ENCODE data around the gene DIAPH3.

- TF ChIP-seq, protein P1, sequence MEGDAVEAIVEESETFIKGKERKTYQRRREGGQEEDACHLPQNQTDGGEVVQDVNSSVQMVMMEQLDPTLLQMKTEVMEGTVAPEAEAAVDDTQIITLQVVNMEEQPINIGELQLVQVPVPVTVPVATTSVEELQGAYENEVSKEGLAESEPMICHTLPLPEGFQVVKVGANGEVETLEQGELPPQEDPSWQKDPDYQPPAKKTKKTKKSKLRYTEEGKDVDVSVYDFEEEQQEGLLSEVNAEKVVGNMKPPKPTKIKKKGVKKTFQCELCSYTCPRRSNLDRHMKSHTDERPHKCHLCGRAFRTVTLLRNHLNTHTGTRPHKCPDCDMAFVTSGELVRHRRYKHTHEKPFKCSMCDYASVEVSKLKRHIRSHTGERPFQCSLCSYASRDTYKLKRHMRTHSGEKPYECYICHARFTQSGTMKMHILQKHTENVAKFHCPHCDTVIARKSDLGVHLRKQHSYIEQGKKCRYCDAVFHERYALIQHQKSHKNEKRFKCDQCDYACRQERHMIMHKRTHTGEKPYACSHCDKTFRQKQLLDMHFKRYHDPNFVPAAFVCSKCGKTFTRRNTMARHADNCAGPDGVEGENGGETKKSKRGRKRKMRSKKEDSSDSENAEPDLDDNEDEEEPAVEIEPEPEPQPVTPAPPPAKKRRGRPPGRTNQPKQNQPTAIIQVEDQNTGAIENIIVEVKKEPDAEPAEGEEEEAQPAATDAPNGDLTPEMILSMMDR (IDR thresholded peaks at IDR 0.05) = no peak
- TF ChIP-seq POLR2A (IDR thresholded peaks at IDR 0.05) (no peak), POLR2AphosphoS5 (IDR thresholded peaks at IDR 0.05) (no peak)
Measured at GRCh38 chr13:59755632-59756290, 408.0 kb downstream of the DIAPH3 start.

Data from breast epithelium (tissue), 3 donors.